GM19238 (cell line): ENCODE data around the gene SLC50A1.

Experiments
- DNase-seq: peaks from one replicate; pipeline ENCODE4 v3.0.0; 2011; ENCODE audit warnings: low spot score; ENCODE audit not compliant: insufficient read length

SLC50A1 gene

GRCh38 chr1:155170101-155170785 is 34.6 kb downstream of the SLC50A1 start:
- no peak for DNase-seq

GRCh38 chr1:155170806-155171205 is 35.2 kb downstream of the SLC50A1 start:
- DNase-seq: no peak

GRCh38 chr1:155171836-155172731 is 36.4 kb downstream of the SLC50A1 start:
- no peak for DNase-seq

GRCh38 chr1:155172732-155173477 is 37.3 kb downstream of the SLC50A1 start, which contains the start of gene KRTCAP2:
Gene KRTCAP2, minus strand, starts transcription at chr1:155173304. Its CDS starts 80 bp downstream, at chr1:155173224.
- DNase-seq: peak; percentile 98

GRCh38 chr1:155173478-155174323 is 38.0 kb downstream of the SLC50A1 start, which contains the start of gene TRIM46:
Gene TRIM46, plus strand, starts transcription at chr1:155173849. Its CDS starts 118 bp downstream, at chr1:155173967.
- DNase-seq: no peak

GRCh38 chr1:155174324-155175280 is 39.0 kb downstream of the SLC50A1 start:
- no peak for DNase-seq

- DNase-seq: no peak
Observed at GRCh38 chr1:155175281-155175926, 39.8 kb downstream of the SLC50A1 start.

- DNase-seq: no peak
Observed at GRCh38 chr1:155175927-155176371, 40.3 kb downstream of the SLC50A1 start.

- peak; percentile 95 for DNase-seq
Observed at GRCh38 chr1:155176544-155177071, 41.0 kb downstream of the SLC50A1 start.

GRCh38 chr1:155177192-155177917 is 41.7 kb downstream of the SLC50A1 start:
- DNase-seq: no peak

GRCh38 chr1:155177918-155178281 is 42.2 kb downstream of the SLC50A1 start:
- no peak for DNase-seq

GRCh38 chr1:155178441-155179111 is 42.9 kb downstream of the SLC50A1 start:
- no peak for DNase-seq

- DNase-seq: no peak
Observed at GRCh38 chr1:155179112-155180031, 43.7 kb downstream of the SLC50A1 start.

- DNase-seq: no peak
Observed at GRCh38 chr1:155181371-155182051, 45.9 kb downstream of the SLC50A1 start.

- DNase-seq: no peak
Observed at GRCh38 chr1:155182052-155182550, 46.4 kb downstream of the SLC50A1 start.

- DNase-seq: no peak
Observed at GRCh38 chr1:155183775-155184221, 48.1 kb downstream of the SLC50A1 start.
